ENCODE data around the gene RBL2. TPM values are rescaled to one million over a fixed set of nuclear protein-coding genes. Genes with fewer than 3 reads are reported as not detected.

RBL2 gene
- total and polyA plus RNA-seq, 2 of the 8 experiments (the other 6 are each of a cell fraction or from before 2014, with no cell fraction given), result 13.9 to 22.1 TPM

GRCh38 chr16:53502331-53503269 lies 68.3 kb downstream of the RBL2 start, which contains the start of gene AKTIP:
AKTIP (minus strand) TSS chr16:53503209; CDS start chr16:53500259, 2,950 bp downstream.
- H3K9me3 ChIP-seq (ENCODE audit: insufficient read depth in 2 of 2, low read depth in 1 of 2, low read length in 1 of 2), result no peaks in the 10 kb centered on the region
- H3K4me1 ChIP-seq (replicated peaks in 1 of 4; ENCODE audit: control insufficient read depth in 3 of 4, insufficient read depth in 4 of 4, low read length in 3 of 4), result peaks cover 0 to 14% (median 6%) of the 10 kb centered on the region in 4 experiments; a peak in 6 of 7 replicates
- peaks cover 0 to 7% of the 10 kb centered on the region in 2 experiments for H4K20me1 ChIP-seq (replicated peaks in 1 of 2; ENCODE audit: control insufficient read depth in 1 of 2, insufficient read depth in 2 of 2, low read length in 2 of 2)
- H3K27me3 ChIP-seq (replicated peaks in 1 of 4; ENCODE audit: control insufficient read depth in 3 of 4, extremely low read depth in 1 of 4, insufficient read depth in 3 of 4, low read length in 3 of 4), result no peaks in the 10 kb centered on the region
- peak within 1 kb of the TSS; percentile 75; the same call in 1 of the 2 replicates for H3K27ac ChIP-seq (ENCODE audit: low read depth, low read length)
- H3K4me3 ChIP-seq (ENCODE audit: extremely low read depth in 1 of 4, insufficient read depth in 2 of 4, low read depth in 3 of 4, low read length in 4 of 4), result peak within 1 kb of the TSS; percentile 74 to 94 (median 77)
- H3K4ac ChIP-seq (replicated peaks; ENCODE audit: insufficient read length, low read depth, low read length), result peak within 1 kb of the TSS; percentile 86
- peak within 1 kb of the TSS; percentile 91 for H3K56ac ChIP-seq (replicated peaks; ENCODE audit: insufficient read length, low read depth, low read length)
- H4K91ac ChIP-seq (replicated peaks; ENCODE audit: insufficient read length, low read length), result peak within 1 kb of the TSS; percentile 71
- no peaks in the 10 kb centered on the region; the same call in 1 of the 2 replicates for H3K79me1 ChIP-seq (ENCODE audit: low read depth, low read length)
- DNase-seq (ENCODE audit: low read depth in 1 of 2, low spot score in 2 of 2) (peak in 1 of 2 experiments; percentile 57), FAIRE-seq (no peak)
- peak within 1 kb of the TSS; percentile 93 for H4K5ac ChIP-seq (ENCODE audit: insufficient read length, low read depth, low read length)
- H2AK5ac ChIP-seq (ENCODE audit: low read depth, low read length), result no peak within 1 kb of the TSS
- peak within 1 kb of the TSS; percentile 95; the same call in 1 of the 2 replicates for H2AFZ ChIP-seq (ENCODE audit: low read length)
- H3K23me2 ChIP-seq (ENCODE audit: low read depth, low read length), result peaks cover 6% of the 10 kb centered on the region
- H3K36me3 ChIP-seq (ENCODE audit: control insufficient read depth in 2 of 4, insufficient read depth in 4 of 4, low read length in 3 of 4), result peaks cover 0 to 8% (median 0%) of the 10 kb centered on the region in 4 experiments; a peak in 3 of 8 replicates
- H2BK15ac ChIP-seq (ENCODE audit: low read length), result no peak within 1 kb of the TSS
- ChIA-PET CTCF (ENCODE audit: partially characterized antibody) (interaction anchor here (0.6 to 1.2 kb wide), 2 partner anchors 8 to 1653 kb away, joined by 3 read pairs; no protein-coding TSS in a partner anchor), POLR2A (ENCODE audit: partially characterized antibody) (interaction anchor here (1.2 to 1.8 kb wide), 3 partner anchors 12 to 139 kb away, joined by 4 to 6 read pairs (median 4); partner anchors contain the start of gene RBL2)
- H2BK5ac ChIP-seq (ENCODE audit: low read depth, low read length), result peak within 1 kb of the TSS; percentile 76
- peak within 1 kb of the TSS; percentile 54 to 81 (median 68); a peak in 6 of 7 replicates for H3K9ac ChIP-seq (replicated peaks in 1 of 4; ENCODE audit: extremely low read depth in 1 of 4, low read depth in 3 of 4, low read length in 3 of 4)
- no peak within 1 kb of the TSS for H2BK120ac ChIP-seq (replicated peaks; ENCODE audit: low read depth, low read length)
- H2BK20ac ChIP-seq (ENCODE audit: low read length), result no peak within 1 kb of the TSS
- H3K23ac ChIP-seq (ENCODE audit: insufficient read length), result no peak within 1 kb of the TSS
- H2BK12ac ChIP-seq (ENCODE audit: low read depth, low read length), result no peak within 1 kb of the TSS; the same call in 1 of the 2 replicates
- whole genome bisulfite sequencing, 2 experiments (ENCODE audit: extremely low coverage in 1 of 2, insufficient coverage in 1 of 2, insufficient read length in 1 of 2, insufficient replicate concordance in 2 of 2, low coverage in 1 of 2, low lambda C conversion rate in 2 of 2, missing lambda C conversion rate in 1 of 2), result 2% methylated on average over 42 of the region's 76 CpGs; no CpG with 5 or more reads in 1 of the 2 experiments
- H3K14ac ChIP-seq (ENCODE audit: insufficient read length), result no peak within 1 kb of the TSS
- peak within 1 kb of the TSS; percentile 95 for H4K8ac ChIP-seq (ENCODE audit: extremely low read depth, insufficient read depth, low read length)
- peaks cover 0 to 19% of the 10 kb centered on the region in 2 experiments; a peak in 2 of 4 replicates for H3K79me2 ChIP-seq (ENCODE audit: control insufficient read depth in 1 of 2, insufficient read depth in 2 of 2, low read length in 2 of 2)
- H3K4me2 ChIP-seq (ENCODE audit: insufficient read depth in 1 of 2, low read depth in 2 of 2, low read length in 2 of 2), result peak within 1 kb of the TSS; percentile 90 to 99
- peak within 1 kb of the TSS; percentile 85; the same call in 1 of the 2 replicates for H3K18ac ChIP-seq (ENCODE audit: extremely low read depth, low read length)
- TF ChIP-seq POLR2AphosphoS5 (IDR thresholded peaks at IDR 0.05; ENCODE audit: low read depth, low read length) (no peak), CTBP2 (IDR thresholded peaks at IDR 0.05; ENCODE audit: borderline replicate concordance, insufficient read depth, insufficient read length, low read length) (no peak), SP1 (IDR thresholded peaks at IDR 0.05; ENCODE audit: low read depth, low read length) (no peak), SP4 (IDR thresholded peaks at IDR 0.05; ENCODE audit: low read length) (no peak), SP2 (IDR thresholded peaks at IDR 0.05; ENCODE audit: low read length) (no peak), RXRA (IDR thresholded peaks at IDR 0.05; ENCODE audit: insufficient read depth, low read depth, low read length) (no peak), RBBP5 (IDR thresholded peaks at IDR 0.05; ENCODE audit: borderline replicate concordance, low read depth, low read length) (no peak), CHD1 (IDR thresholded peaks at IDR 0.05; ENCODE audit: low read depth, low read length) (no peak), SIN3A (conservative IDR thresholded peaks at IDR 0.05 in 1 of 2, IDR thresholded peaks at IDR 0.05 in 1 of 2; ENCODE audit: low read depth in 1 of 2, low read length in 2 of 2) (peak in 1 of 2 experiments; percentile 31; a peak in 1 of 4 replicates), JUND (IDR thresholded peaks at IDR 0.05; ENCODE audit: low read length) (no peak)
